Neural progenitor cell (in vitro differentiated cells): Measurements from ENCODE around the gene FFAR3.

ENCODE experiments used
- CTCF ChIP-seq: fragments of 200-600 bp; sonication (generic); IDR thresholded peaks from 2 replicates; pipeline ENCODE4 v1.5.1; 2017; ENCODE audit warnings: antibody characterized with exemption, mild to moderate bottlenecking
- EZH2 ChIP-seq: fragments of 200-600 bp; sonication (generic); IDR thresholded peaks from 2 replicates; pipeline ENCODE4 v1.6.1; 2017; ENCODE audit warnings: antibody characterized with exemption, mild to moderate bottlenecking, moderate library complexity

GRCh38 chr19:35399948-35400772 lies 41.9 kb downstream of the FFAR3 start:
- TF ChIP-seq CTCF (no peak), EZH2 (no peak)
